ENCODE data around the gene SMC1A. TPM values are rescaled to one million over a fixed set of nuclear protein-coding genes. Genes with fewer than 3 reads are reported as not detected.

SMC1A gene
- total RNA-seq, 1 donor from 2014 or later = 82.2 TPM

DNA sequence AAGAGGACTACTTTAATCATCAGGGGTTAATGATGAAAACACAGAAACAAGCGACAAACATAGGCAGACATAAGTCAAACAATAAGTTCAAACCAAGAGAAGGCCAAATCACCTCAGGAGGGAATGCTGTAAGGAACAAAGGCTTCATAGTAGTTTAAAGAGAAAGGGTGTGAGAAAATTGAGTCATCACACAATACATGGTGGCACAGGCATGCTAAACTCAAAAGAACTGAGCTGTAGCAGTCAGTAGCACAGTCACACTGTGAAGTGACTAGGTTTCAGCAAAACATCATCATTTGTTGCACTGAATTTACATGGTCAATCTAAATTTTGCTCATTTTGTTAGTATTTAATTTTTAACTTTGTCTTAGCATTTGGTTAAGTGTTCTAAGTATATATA is 24.2 kb downstream of the SMC1A start:
- Mint-ChIP-seq H3K36me3 (peaks cover 3% of the 10 kb centered on the region), H3K27me3 (ENCODE audit: insufficient read depth, low read depth) (no peaks in the 10 kb centered on the region), H3K4me1 (no peaks in the 10 kb centered on the region), H3K27ac (no peak overlapping the region), H3K9me3 (peaks cover 6% of the 10 kb centered on the region), H3K4me3 (no peak overlapping the region)
- Histone ChIP-seq H3F3A (ENCODE audit: low read depth) (no peaks in the 10 kb centered on the region), H3K27ac (no peak overlapping the region), H3K79me2 (ENCODE audit: low read depth) (no peaks in the 10 kb centered on the region), H3K9me3 (ENCODE audit: low read depth) (no peaks in the 10 kb centered on the region), H3K4me3 (no peak overlapping the region), H3K4me2 (no peak overlapping the region), H3K9ac (no peak overlapping the region), H4K20me1 (ENCODE audit: low read depth) (peaks cover 4% of the 10 kb centered on the region), H3K27me3 (no peaks in the 10 kb centered on the region), H2AFZ (replicated peaks) (no peak overlapping the region), H3K36me3 (no peaks in the 10 kb centered on the region), H3K4me1 (no peaks in the 10 kb centered on the region)
- TF ChIP-seq EZH2phosphoT487 (IDR thresholded peaks at IDR 0.05) (no peak), EZH2 (IDR thresholded peaks at IDR 0.05) (no peak)
- TF ChIP-seq, protein P1, sequence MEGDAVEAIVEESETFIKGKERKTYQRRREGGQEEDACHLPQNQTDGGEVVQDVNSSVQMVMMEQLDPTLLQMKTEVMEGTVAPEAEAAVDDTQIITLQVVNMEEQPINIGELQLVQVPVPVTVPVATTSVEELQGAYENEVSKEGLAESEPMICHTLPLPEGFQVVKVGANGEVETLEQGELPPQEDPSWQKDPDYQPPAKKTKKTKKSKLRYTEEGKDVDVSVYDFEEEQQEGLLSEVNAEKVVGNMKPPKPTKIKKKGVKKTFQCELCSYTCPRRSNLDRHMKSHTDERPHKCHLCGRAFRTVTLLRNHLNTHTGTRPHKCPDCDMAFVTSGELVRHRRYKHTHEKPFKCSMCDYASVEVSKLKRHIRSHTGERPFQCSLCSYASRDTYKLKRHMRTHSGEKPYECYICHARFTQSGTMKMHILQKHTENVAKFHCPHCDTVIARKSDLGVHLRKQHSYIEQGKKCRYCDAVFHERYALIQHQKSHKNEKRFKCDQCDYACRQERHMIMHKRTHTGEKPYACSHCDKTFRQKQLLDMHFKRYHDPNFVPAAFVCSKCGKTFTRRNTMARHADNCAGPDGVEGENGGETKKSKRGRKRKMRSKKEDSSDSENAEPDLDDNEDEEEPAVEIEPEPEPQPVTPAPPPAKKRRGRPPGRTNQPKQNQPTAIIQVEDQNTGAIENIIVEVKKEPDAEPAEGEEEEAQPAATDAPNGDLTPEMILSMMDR (IDR thresholded peaks at IDR 0.05) = no peak
- DNase-seq (ENCODE audit: low spot score) = no peak

DNA sequence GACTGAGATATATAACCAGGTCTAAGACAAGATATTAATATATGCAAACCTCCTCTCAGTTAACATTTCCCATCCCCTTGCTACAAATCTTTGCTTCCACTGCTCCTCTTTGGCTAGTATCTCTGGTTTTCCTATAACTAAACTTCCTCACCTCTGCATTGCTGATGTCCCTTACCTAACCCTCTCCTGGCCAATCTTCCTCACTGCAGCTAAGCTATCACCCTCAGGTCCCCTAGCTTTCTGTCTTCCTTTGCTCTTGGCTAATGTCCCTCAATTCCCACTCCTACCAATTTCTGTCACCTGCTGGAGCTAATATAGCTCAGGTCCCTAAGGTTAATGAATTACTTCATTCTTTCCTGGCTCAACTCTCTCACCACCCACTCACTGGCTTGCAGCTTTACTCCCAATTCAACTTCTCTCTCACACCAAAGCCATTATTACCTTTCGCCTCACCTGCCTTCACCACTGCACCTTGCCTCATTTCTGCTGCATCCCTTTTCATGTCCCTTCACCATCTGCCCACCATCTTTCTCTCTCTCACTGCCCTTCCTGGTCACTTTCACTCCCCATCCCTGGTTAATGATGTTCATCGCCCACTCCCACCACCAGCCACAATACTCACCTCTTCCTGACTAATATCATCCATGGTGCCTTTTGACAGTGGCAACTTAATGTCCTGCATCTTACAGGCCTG is 26.7 kb downstream of the SMC1A start:
- Histone ChIP-seq H3K27ac (no peak overlapping the region), H3K79me2 (ENCODE audit: low read depth) (no peaks in the 10 kb centered on the region), H2AFZ (replicated peaks) (no peak overlapping the region), H3F3A (ENCODE audit: low read depth) (no peaks in the 10 kb centered on the region), H3K4me3 (no peak overlapping the region), H3K36me3 (no peaks in the 10 kb centered on the region), H3K4me1 (no peaks in the 10 kb centered on the region), H4K20me1 (ENCODE audit: low read depth) (peaks cover 4% of the 10 kb centered on the region), H3K4me2 (no peak overlapping the region), H3K9ac (no peak overlapping the region), H3K27me3 (no peaks in the 10 kb centered on the region), H3K9me3 (ENCODE audit: low read depth) (no peaks in the 10 kb centered on the region)
- no peaks in the 10 kb centered on the region for H3K27me3 Mint-ChIP-seq (ENCODE audit: insufficient read depth, low read depth)
- H3K27ac Mint-ChIP-seq = no peak overlapping the region
- no peak overlapping the region for H3K4me3 Mint-ChIP-seq
- H3K9me3 Mint-ChIP-seq = peaks cover 3% of the 10 kb centered on the region
- DNase-seq (ENCODE audit: low spot score) = no peak
- H3K4me1 Mint-ChIP-seq = no peaks in the 10 kb centered on the region
- peaks cover 3% of the 10 kb centered on the region for H3K36me3 Mint-ChIP-seq
- TF ChIP-seq, protein P1 (IDR thresholded peaks at IDR 0.05) = no peak
- TF ChIP-seq EZH2phosphoT487 (IDR thresholded peaks at IDR 0.05) (no peak), EZH2 (IDR thresholded peaks at IDR 0.05) (no peak)

DNA sequence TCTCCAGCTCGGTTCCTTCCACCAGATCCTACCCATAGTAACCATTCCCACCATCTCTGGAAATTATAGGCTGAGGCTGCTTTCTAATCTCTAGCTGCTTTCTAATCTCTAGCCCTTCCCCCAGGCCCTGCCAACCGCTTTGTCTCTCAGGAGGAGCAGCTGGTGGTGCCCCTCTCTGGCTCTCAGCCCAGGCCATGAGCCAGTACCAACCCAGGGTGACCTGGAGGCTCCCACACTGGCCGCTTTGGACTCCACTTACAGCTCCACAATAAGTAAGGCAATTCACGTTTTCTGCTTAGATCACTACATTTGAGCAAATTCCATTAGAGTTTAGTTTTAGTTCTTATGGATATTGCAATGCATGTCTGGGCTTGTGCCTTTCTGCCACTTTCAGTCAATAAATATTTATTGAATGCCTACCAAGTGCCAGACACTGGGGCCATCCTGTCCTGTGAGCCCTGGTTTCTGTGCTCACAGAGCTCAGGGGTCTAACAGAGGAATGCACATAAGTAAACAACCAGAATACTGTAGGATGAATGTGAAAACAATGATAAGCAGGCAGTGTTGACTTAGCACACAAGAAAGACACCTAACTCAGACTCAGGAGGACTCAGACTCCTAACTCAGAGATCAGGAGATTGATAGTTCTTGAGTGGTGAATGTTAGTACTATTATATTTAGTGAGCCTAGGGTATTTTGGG is 38.9 kb downstream of the SMC1A start:
- peaks cover 5% of the 10 kb centered on the region for H3K36me3 ChIP-seq

More for the DNA sequence above, 38.9 kb downstream of the SMC1A start:
- H3K27me3 ChIP-seq = no peaks in the 10 kb centered on the region
- H3K9me3 ChIP-seq (ENCODE audit: low read depth) = no peaks in the 10 kb centered on the region
- H3K9me3 Mint-ChIP-seq = peaks cover 5% of the 10 kb centered on the region
- H2AFZ ChIP-seq (replicated peaks) = no peak overlapping the region
- no peaks in the 10 kb centered on the region for H3F3A ChIP-seq (ENCODE audit: low read depth)
- H3K27ac Mint-ChIP-seq = no peak overlapping the region
- H3K36me3 Mint-ChIP-seq = peaks cover 30% of the 10 kb centered on the region
- no peaks in the 10 kb centered on the region for H3K4me1 ChIP-seq
- H3K4me3 ChIP-seq = no peak overlapping the region
- DNase-seq (ENCODE audit: low spot score) = no peak
- H3K9ac ChIP-seq = no peak overlapping the region
- TF ChIP-seq EZH2 (IDR thresholded peaks at IDR 0.05) (no peak), EZH2phosphoT487 (IDR thresholded peaks at IDR 0.05) (no peak)
- TF ChIP-seq, protein P1 (IDR thresholded peaks at IDR 0.05) = no peak
- H3K4me2 ChIP-seq = no peak overlapping the region
- no peak overlapping the region for H3K4me3 Mint-ChIP-seq
- H4K20me1 ChIP-seq (ENCODE audit: low read depth) = no peaks in the 10 kb centered on the region
- no peaks in the 10 kb centered on the region for H3K79me2 ChIP-seq (ENCODE audit: low read depth)
- H3K4me1 Mint-ChIP-seq = no peaks in the 10 kb centered on the region
- H3K27me3 Mint-ChIP-seq (ENCODE audit: insufficient read depth, low read depth) = peaks cover 6% of the 10 kb centered on the region
- no peak overlapping the region for H3K27ac ChIP-seq
